ENCODE measurements around the gene NHEJ1. TPM values are rescaled to one million over a fixed set of nuclear protein-coding genes. Genes with fewer than 3 reads are reported as not detected.

NHEJ1 gene
- total RNA-seq, 2 experiments from 2014 or later: 22.4 to 26.3 TPM

- peaks cover 23% of the 10 kb centered on the region for H3K4me1 Mint-ChIP-seq (ENCODE audit: low read depth)
- no peaks in the 10 kb centered on the region for H3K9me3 Mint-ChIP-seq
- H3K27me3 Mint-ChIP-seq: no peaks in the 10 kb centered on the region
- ATAC-seq (no peak), DNase-seq (no peak)
- no peak overlapping the region for H3K27ac Mint-ChIP-seq
- POLR2A ChIA-PET: no interaction called here
- H3K36me3 Mint-ChIP-seq (ENCODE audit: low read depth): peaks cover 2% of the 10 kb centered on the region
- CTCF ChIA-PET: interaction anchor here (3.1 to 19.0 kb wide), 2 partner anchors 61 to 97 kb away, joined by 9 to 431 read pairs; partner anchors contain the start of gene IHH
- intact Hi-C loops (cut with micrococcal nuclease): no loop called here
- no peak for TF ChIP-seq CTCF (IDR thresholded peaks at IDR 0.05)
- no peak overlapping the region for H3K4me3 Mint-ChIP-seq
Observed at GRCh38 chr2:219126555-219126954, 34.1 kb downstream of the NHEJ1 start.

- CTCF ChIA-PET: interaction anchor here (0.6 to 19.0 kb wide), 6 partner anchors 22 to 146 kb away, joined by 3 to 431 read pairs (median 6); partner anchors contain the start of gene IHH
- Mint-ChIP-seq H3K4me1 (ENCODE audit: low read depth) (peaks cover 23% of the 10 kb centered on the region), H3K4me3 (no peak overlapping the region), H3K27me3 (no peaks in the 10 kb centered on the region), H3K27ac (no peak overlapping the region), H3K36me3 (ENCODE audit: low read depth) (peaks cover 2% of the 10 kb centered on the region), H3K9me3 (no peaks in the 10 kb centered on the region)
- no peak for TF ChIP-seq CTCF (IDR thresholded peaks at IDR 0.05)
- intact Hi-C loops (cut with micrococcal nuclease): no loop called here
- POLR2A ChIA-PET: no interaction called here
- ATAC-seq (no peak), DNase-seq (no peak)
Observed at GRCh38 chr2:219125886-219126270, 34.7 kb downstream of the NHEJ1 start.

GRCh38 chr2:219125225-219125885 is 35.3 kb downstream of the NHEJ1 start:
- POLR2A ChIA-PET: interaction anchor here (0.6 kb wide), 1 partner anchor 25 kb away, joined by 3 read pairs; no protein-coding TSS in a partner anchor
- no peak overlapping the region for H3K4me3 Mint-ChIP-seq
- no peaks in the 10 kb centered on the region for H3K27me3 Mint-ChIP-seq
- peaks cover 2% of the 10 kb centered on the region for H3K36me3 Mint-ChIP-seq (ENCODE audit: low read depth)
- no peak overlapping the region for H3K27ac Mint-ChIP-seq
- peaks cover 23% of the 10 kb centered on the region for H3K4me1 Mint-ChIP-seq (ENCODE audit: low read depth)
- no peak for TF ChIP-seq CTCF (IDR thresholded peaks at IDR 0.05)
- ATAC-seq (peak; percentile 64), DNase-seq (peak; percentile 14)
- no peaks in the 10 kb centered on the region for H3K9me3 Mint-ChIP-seq
- CTCF ChIA-PET: interaction anchor here (0.6 to 19.0 kb wide), 7 partner anchors 21 to 145 kb away, joined by 3 to 431 read pairs (median 6); partner anchors contain the start of gene IHH
- intact Hi-C loops (cut with micrococcal nuclease): no loop called here

- H3K4me3 Mint-ChIP-seq: no peak overlapping the region
- peak; percentile 32 for DNase-seq
- peak overlapping the region; percentile 16 for H3K27ac Mint-ChIP-seq
- no peaks in the 10 kb centered on the region for H3K27me3 Mint-ChIP-seq
- peaks cover 2% of the 10 kb centered on the region for H3K36me3 Mint-ChIP-seq (ENCODE audit: low read depth)
- intact Hi-C loops (cut with micrococcal nuclease): no loop called here
- CTCF ChIA-PET: interaction anchor here (1.0 to 19.0 kb wide), 7 partner anchors 9 to 144 kb away, joined by 4 to 431 read pairs (median 7); partner anchors contain the start of gene IHH
- POLR2A ChIA-PET: no interaction called here
- ATAC-seq: peak; percentile 32
- TF ChIP-seq CTCF (IDR thresholded peaks at IDR 0.05): no peak
- H3K4me1 Mint-ChIP-seq (ENCODE audit: low read depth): peaks cover 23% of the 10 kb centered on the region
- H3K9me3 Mint-ChIP-seq: no peaks in the 10 kb centered on the region
Observed at GRCh38 chr2:219124381-219125110, 36.1 kb downstream of the NHEJ1 start.

All from activated CD8-positive, alpha-beta T cell treated with anti-CD3 and anti-CD28 coated beads for 36 hours (primary cell).